Endothelial cell of umbilical vein (primary cell): ENCODE data around the gene CLDN1. TPM values are rescaled to one million over a fixed set of nuclear protein-coding genes. Genes with fewer than 3 reads are reported as not detected.

ENCODE experiments used
- BruUV-seq: library from RNA; stranded (reverse); fragments of 400-500 nt; replicated peaks from 2 replicates; lab custom pipeline; 2021; lab: Mats Ljungman, UMichigan
- CTCF ChIA-PET: fragments of 300-600, 350-600 bp; sonication (Branson Sonifier 250); formaldehyde crosslinking; loops from one replicate; lab custom pipeline; 2021; ENCODE audit warnings: antibody characterized with exemption, inconsistent platforms; lab: Charles Lee
- POLR2A ChIA-PET: fragments of 300-600, 350-600 bp; sonication (Branson Sonifier 250); formaldehyde crosslinking; loops from one replicate; lab custom pipeline; 2021; ENCODE audit warnings: antibody characterized with exemption, inconsistent platforms; lab: Charles Lee
- DNase-seq: peaks from one replicate; pipeline ENCODE4 v3.0.0-alpha.2; 2011; ENCODE audit warnings: low read depth, low spot score
- FAIRE-seq: peaks from 2 replicates; lab custom pipeline; 2011; peaks lifted over from hg19 to GRCh38; lab: Jason Lieb, UNC
- H2AFZ ChIP-seq: 2 replicates; pipeline ENCODE4 v1.6.0; 2012; ENCODE audit warnings: low read depth, low read length, control low read depth, inconsistent platforms
- H3K27ac ChIP-seq: 2 replicates; pipeline ENCODE4 v1.5.1; 2011; ENCODE audit warnings: low read depth, mild to moderate bottlenecking, control low read depth, low read length, moderate library complexity; ENCODE audit not compliant: insufficient read depth
- H3K27me3 ChIP-seq, 2 experiments: 2 replicates each; pipeline versions ENCODE4 v1.6.0 to v1.6.1; 2011; ENCODE audit warnings: low read length in 2 of 2, mixed read lengths in 1 of 2; ENCODE audit not compliant: control insufficient read depth in 2 of 2, insufficient read depth in 2 of 2
- H3K36me3 ChIP-seq, 2 experiments: 2 replicates in 1 of 2; 3 replicates in 1 of 2; pipeline ENCODE4 v1.5.1; 2011; ENCODE audit warnings: low read length in 2 of 2, mild to moderate bottlenecking in 1 of 2, moderate library complexity in 1 of 2; ENCODE audit not compliant: control insufficient read depth in 2 of 2, insufficient read depth in 2 of 2; ENCODE audit errors: extremely low read depth in 1 of 2
- H3K4me1 ChIP-seq: 3 replicates; pipeline ENCODE4 v1.5.1; 2011; ENCODE audit warnings: mild to moderate bottlenecking, low read length; ENCODE audit not compliant: control insufficient read depth, insufficient read depth; ENCODE audit errors: extremely low read depth
- H3K4me2 ChIP-seq: 2 replicates; pipeline ENCODE4 v1.6.1; 2011; ENCODE audit warnings: low read length, control low read depth, mixed read lengths; ENCODE audit not compliant: insufficient read depth
- H3K4me3 ChIP-seq, 3 experiments: fragments of 200-600 bp in 1 of 3; sonication (generic), shearing (Covaris generic) in 1 of 3; replicated peaks in 1 of 3; 2 replicates each; pipeline ENCODE4 v1.5.1; 2011 to 2016; ENCODE audit warnings: control low read depth in 3 of 3, low read length in 3 of 3, mild to moderate bottlenecking in 2 of 3, inconsistent platforms in 1 of 3, low read depth in 1 of 3, moderate library complexity in 1 of 3; ENCODE audit not compliant: insufficient read depth in 1 of 3
- H3K79me2 ChIP-seq: 2 replicates; pipeline ENCODE4 v1.6.0; 2012; ENCODE audit warnings: low read length, inconsistent platforms; ENCODE audit not compliant: control insufficient read depth, insufficient read depth
- H3K9ac ChIP-seq: replicated peaks from 2 replicates; pipeline ENCODE3; 2011; ENCODE audit warnings: low read length, control low read depth; ENCODE audit not compliant: insufficient read depth; ENCODE audit errors: extremely low read depth
- H3K9me1 ChIP-seq: replicated peaks from 3 replicates; pipeline ENCODE4 v1.6.0; 2011; ENCODE audit warnings: mild to moderate bottlenecking, low read length; ENCODE audit not compliant: control insufficient read depth, insufficient read depth; ENCODE audit errors: extremely low read depth
- H3K9me3 ChIP-seq: replicated peaks from 2 replicates; pipeline ENCODE4 v1.5.1; 2012; ENCODE audit warnings: low read length, inconsistent platforms; ENCODE audit not compliant: control insufficient read depth, insufficient read depth
- H4K20me1 ChIP-seq: replicated peaks from 2 replicates; pipeline ENCODE3; 2011; ENCODE audit warnings: mild to moderate bottlenecking, low read length; ENCODE audit not compliant: control insufficient read depth, insufficient read depth; ENCODE audit errors: extremely low read depth
- EZH2 ChIP-seq: IDR thresholded peaks from 2 replicates; pipeline ENCODE4 v1.6.1; 2012; ENCODE audit warnings: borderline replicate concordance, low read depth, mild to moderate bottlenecking, moderate library complexity, low read length, inconsistent platforms; ENCODE audit not compliant: severe bottlenecking
- FOS ChIP-seq: IDR thresholded peaks from 2 replicates; pipeline ENCODE4 v1.6.1; 2011; ENCODE audit warnings: mild to moderate bottlenecking, low read length, moderate library complexity, borderline replicate concordance; ENCODE audit not compliant: insufficient read depth
- GATA2 ChIP-seq: IDR thresholded peaks from 2 replicates; pipeline ENCODE4 v1.7.0; 2011; ENCODE audit warnings: low read depth, mild to moderate bottlenecking, moderate library complexity, mixed read lengths, low read length; ENCODE audit not compliant: insufficient read length, insufficient read depth
- JUN ChIP-seq: IDR thresholded peaks from 2 replicates; pipeline ENCODE4 v1.6.1; 2011; ENCODE audit warnings: borderline replicate concordance, low read depth; ENCODE audit not compliant: insufficient read length, insufficient read depth
- MAX ChIP-seq: IDR thresholded peaks from 2 replicates; pipeline ENCODE4 v1.6.1; 2011; ENCODE audit not compliant: insufficient read depth, insufficient read length
- MYC ChIP-seq: IDR thresholded peaks from one replicate; pipeline ENCODE4 v1.6.1; 2011; ENCODE audit warnings: mild to moderate bottlenecking, low read depth, low read length
- POLR2A ChIP-seq: IDR thresholded peaks from 2 replicates; pipeline ENCODE4 v1.6.1; 2012; ENCODE audit warnings: low read depth, mild to moderate bottlenecking, control low read depth, low read length
- POLR2AphosphoS5 ChIP-seq: IDR thresholded peaks from 2 replicates; pipeline ENCODE4 v1.6.1; 2012; ENCODE audit warnings: low read depth, mild to moderate bottlenecking, control low read depth, low read length, moderate library complexity; ENCODE audit not compliant: insufficient read depth
- dilution Hi-C: fragments of 300-500 bp; cut with MboI; formaldehyde crosslinking; loops from one replicate; pipeline ENCODE4 v1.15.0; 2019; ENCODE audit warnings: low sequenced_read_pairs; ENCODE audit not compliant: extremely low pct_ligation_motif_present
- intact Hi-C: fragments of 100-400 bp; cut with micrococcal nuclease; formaldehyde crosslinking; loops from one replicate; pipeline ENCODE4 v1.10.0; 2022
- polyA plus RNA-seq, 4 experiments: library from polyadenylated mRNA; depleted of rRNA in 3 of 4; stranded (reverse) in 3 of 4; unstranded in 1 of 4; fragments of >200 nt; gene quantifications; 2 replicates each; pipeline versions ENCODE4 v1.2.1 to v1.2.3, GENCODE V29; 2011 to 2012; ENCODE audit warnings: missing spikeins in 1 of 4
- total RNA-seq: library from RNA; stranded (reverse); gene quantifications from 2 replicates; pipeline ENCODE4 v1.2.3, GENCODE V29; 2021
- TF ChIP-seq, protein P1 (sequence below), 2 donors: IDR thresholded peaks; 1 replicate in 1 of 2; 2 replicates in 1 of 2; pipeline ENCODE4 v1.5.1; 2011; ENCODE audit warnings: low read length in 2 of 2, mild to moderate bottlenecking in 2 of 2, moderate library complexity in 2 of 2, control low read depth in 1 of 2, inconsistent platforms in 1 of 2, low read depth in 1 of 2; ENCODE audit not compliant: insufficient read depth in 1 of 2; ENCODE audit errors: extremely low read depth in 1 of 2

The CLDN1 gene
- total and polyA plus RNA-seq, 2 donors (not counting 3 experiments of a cell fraction or from before 2014, with no cell fraction given) = 0.27 to 0.32 TPM

DNA sequence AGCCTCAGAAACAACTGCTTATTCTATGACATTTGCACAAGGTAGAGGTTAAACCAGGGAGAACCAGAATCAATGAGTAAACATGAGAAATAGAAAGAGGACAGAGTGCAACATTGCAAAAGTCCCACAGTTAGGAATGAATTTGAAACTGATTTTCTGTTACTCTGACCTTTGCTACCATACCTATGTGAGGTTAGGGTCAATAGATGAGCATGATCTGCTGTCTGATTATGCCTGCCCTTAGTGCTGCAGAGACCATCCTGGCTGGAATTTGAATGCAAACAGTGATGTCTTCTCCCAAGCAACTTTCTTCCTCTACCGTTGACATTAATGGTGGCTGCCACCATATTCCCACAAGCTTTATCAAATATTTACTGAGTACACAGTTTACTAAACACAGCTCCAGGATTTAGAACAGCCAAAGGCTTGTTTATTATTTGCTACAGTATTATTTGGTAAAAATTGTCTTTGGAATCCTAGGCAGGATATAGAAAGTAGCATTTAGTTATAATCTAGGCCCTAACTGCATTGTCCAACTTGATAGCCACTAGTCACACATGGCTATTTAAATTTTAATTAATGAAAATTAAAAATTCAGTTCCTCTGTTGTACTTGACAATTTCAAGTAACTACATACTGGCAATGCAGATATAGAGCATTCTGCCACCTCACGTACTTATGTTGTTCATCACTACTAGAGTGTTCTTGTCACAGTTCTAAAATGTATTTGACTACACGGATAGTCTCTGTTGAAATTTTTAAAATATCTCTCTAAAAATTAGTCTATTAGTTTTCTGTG is 8.9 kb upstream of the CLDN1 start:
- no peaks in the 10 kb centered on the region for H3K9me3 ChIP-seq

More for the DNA sequence above, 8.9 kb upstream of the CLDN1 start:
- DNase-seq (no peak), FAIRE-seq (no peak)
- no TSS peak for BruUV-seq
- ChIA-PET CTCF (interaction anchor here (1.5 kb wide), 1 partner anchor 9 kb away, joined by 6 read pairs; the partner anchor contains the start of gene CLDN1), POLR2A (no interaction called here)
- Histone ChIP-seq H2AFZ (no peak overlapping the region), H3K9me1 (no peaks in the 10 kb centered on the region), H3K79me2 (no peaks in the 10 kb centered on the region), H4K20me1 (no peaks in the 10 kb centered on the region), H3K4me2 (no peak overlapping the region), H3K27me3 (no peaks in the 10 kb centered on the region), H3K27ac (no peak overlapping the region), H3K9ac (no peak overlapping the region), H3K36me3 (no peaks in the 10 kb centered on the region), H3K4me3 (no peak overlapping the region), H3K4me1 (no peaks in the 10 kb centered on the region)
- intact Hi-C loops (no loop called here), dilution Hi-C loops (no loop called here)
- TF ChIP-seq POLR2AphosphoS5 (no peak), EZH2 (no peak), POLR2A (no peak), MAX (no peak), MYC (no peak), JUN (no peak), GATA2 (no peak), FOS (no peak)
- TF ChIP-seq, protein P1, sequence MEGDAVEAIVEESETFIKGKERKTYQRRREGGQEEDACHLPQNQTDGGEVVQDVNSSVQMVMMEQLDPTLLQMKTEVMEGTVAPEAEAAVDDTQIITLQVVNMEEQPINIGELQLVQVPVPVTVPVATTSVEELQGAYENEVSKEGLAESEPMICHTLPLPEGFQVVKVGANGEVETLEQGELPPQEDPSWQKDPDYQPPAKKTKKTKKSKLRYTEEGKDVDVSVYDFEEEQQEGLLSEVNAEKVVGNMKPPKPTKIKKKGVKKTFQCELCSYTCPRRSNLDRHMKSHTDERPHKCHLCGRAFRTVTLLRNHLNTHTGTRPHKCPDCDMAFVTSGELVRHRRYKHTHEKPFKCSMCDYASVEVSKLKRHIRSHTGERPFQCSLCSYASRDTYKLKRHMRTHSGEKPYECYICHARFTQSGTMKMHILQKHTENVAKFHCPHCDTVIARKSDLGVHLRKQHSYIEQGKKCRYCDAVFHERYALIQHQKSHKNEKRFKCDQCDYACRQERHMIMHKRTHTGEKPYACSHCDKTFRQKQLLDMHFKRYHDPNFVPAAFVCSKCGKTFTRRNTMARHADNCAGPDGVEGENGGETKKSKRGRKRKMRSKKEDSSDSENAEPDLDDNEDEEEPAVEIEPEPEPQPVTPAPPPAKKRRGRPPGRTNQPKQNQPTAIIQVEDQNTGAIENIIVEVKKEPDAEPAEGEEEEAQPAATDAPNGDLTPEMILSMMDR (IDR thresholded peaks at IDR 0.05; ENCODE audit: extremely low read depth in 1 of 2, insufficient read depth in 1 of 2, low read depth in 1 of 2, low read length in 2 of 2) = no peak
